K562 (cell line): Measurements from ENCODE around the gene ATAD2B. TPM values are rescaled to one million over a fixed set of nuclear protein-coding genes. Genes with fewer than 3 reads are reported as not detected.

Experiments
- ATAC-seq: fragments of 200-7000 bp; cut with Tn5 transposase; 3 replicates; pipeline ENCODE4 v1.9.1; 2020; ENCODE audit warnings: moderate library complexity
- BruUV-seq: library from RNA; stranded (reverse); fragments of 400-500 nt; replicated peaks from 2 replicates; lab custom pipeline; 2021; lab: Mats Ljungman, UMichigan
- CTCF ChIA-PET: fragments of 300-600 bp; formaldehyde crosslinking; extraction: SDS; loops from one replicate; lab custom pipeline; 2021; ENCODE audit warnings: low intra/inter-chr PET ratio; lab: Yijun Ruan, JAX
- POLR2A ChIA-PET: fragments of 300-600, 350-650 bp; sonication (Branson Sonifier 250); formaldehyde crosslinking; extraction: SDS; loops from one replicate; lab custom pipeline; 2021; ENCODE audit warnings: antibody characterized with exemption, inconsistent platforms; lab: Yijun Ruan, JAX
- DNase-seq, 4 experiments: peaks; one replicate each; pipeline versions ENCODE4 v3.0.0 to v3.0.0-alpha.2; 2011 to 2018; ENCODE audit warnings: low spot score in 3 of 4, mixed read lengths in 3 of 4; ENCODE audit errors: extremely low read depth in 1 of 4
- FAIRE-seq: peaks from 2 replicates; lab custom pipeline; 2011; peaks lifted over from hg19 to GRCh38; lab: Jason Lieb, UNC
- H2AFZ ChIP-seq: 2 replicates; pipeline ENCODE4 v1.6.0; 2011; ENCODE audit warnings: low read depth, low read length, control low read depth, inconsistent platforms
- H3K27ac ChIP-seq: fragments of 200-600 bp; 3 replicates; pipeline ENCODE4 v1.8.0; 2011; ENCODE audit warnings: low read depth, mild to moderate bottlenecking, control low read depth, inconsistent platforms, low read length, moderate library complexity, mixed read lengths; ENCODE audit errors: extremely low read depth
- H3K27me3 ChIP-seq, 2 experiments: fragments of 300-600 bp in 1 of 2; 2 replicates in 1 of 2; 3 replicates in 1 of 2; pipeline versions ENCODE4 v1.6.0 to v1.8.0; 2011; ENCODE audit warnings: inconsistent platforms in 2 of 2, low read length in 2 of 2, mild to moderate bottlenecking in 1 of 2, mixed read lengths in 1 of 2, moderate library complexity in 1 of 2; ENCODE audit not compliant: control insufficient read depth in 2 of 2, insufficient read depth in 2 of 2
- H3K36me3 ChIP-seq: fragments of 300-600 bp; 3 replicates; pipeline ENCODE4 v1.8.0; 2011; ENCODE audit warnings: mild to moderate bottlenecking, low read length, inconsistent platforms; ENCODE audit not compliant: control insufficient read depth, insufficient read depth
- H3K4me1 ChIP-seq, 2 experiments: fragments of 200-600 bp in 1 of 2; replicated peaks in 1 of 2; 2 replicates in 1 of 2; 3 replicates in 1 of 2; pipeline versions ENCODE4 v1.5.1 to v1.8.0; 2011; ENCODE audit warnings: inconsistent platforms in 2 of 2, low read length in 2 of 2, mild to moderate bottlenecking in 1 of 2, mixed read lengths in 1 of 2, moderate library complexity in 1 of 2; ENCODE audit not compliant: control insufficient read depth in 2 of 2, insufficient read depth in 2 of 2
- H3K4me2 ChIP-seq: 2 replicates; pipeline ENCODE4 v1.6.1; 2011; ENCODE audit warnings: low read length, control low read depth, inconsistent platforms, mixed read lengths; ENCODE audit not compliant: insufficient read depth
- H3K4me3 ChIP-seq: fragments of 200-600 bp; sonication (generic), shearing (Covaris generic); 2 replicates; pipeline ENCODE4 v1.5.1; 2016; ENCODE audit warnings: control low read depth, inconsistent platforms
- H3K79me2 ChIP-seq: fragments of 200-600 bp; 3 replicates; pipeline ENCODE4 v1.8.0; 2011; ENCODE audit warnings: low read length, inconsistent platforms; ENCODE audit not compliant: control insufficient read depth, insufficient read depth
- H3K9ac ChIP-seq, 2 experiments: 2 replicates each; pipeline versions ENCODE4 v1.6.0 to v1.6.1; 2011; ENCODE audit warnings: low read depth in 2 of 2, low read length in 2 of 2, control low read depth in 1 of 2, inconsistent platforms in 1 of 2, mild to moderate bottlenecking in 1 of 2, mixed read lengths in 1 of 2; ENCODE audit not compliant: insufficient read depth in 1 of 2
- H3K9me1 ChIP-seq: one replicate; pipeline ENCODE4 v1.6.0; 2011; ENCODE audit warnings: inconsistent platforms, mild to moderate bottlenecking, low read length, moderate library complexity; ENCODE audit not compliant: control insufficient read depth, insufficient read depth
- H3K9me3 ChIP-seq: replicated peaks from 2 replicates; pipeline ENCODE4 v1.5.1; 2011; ENCODE audit warnings: low read depth, low read length, inconsistent platforms; ENCODE audit not compliant: control insufficient read depth, insufficient read depth
- H4K20me1 ChIP-seq: replicated peaks from 2 replicates; pipeline ENCODE4 v1.6.1; 2011; ENCODE audit warnings: low read length, inconsistent platforms, mixed read lengths; ENCODE audit not compliant: control insufficient read depth, insufficient read depth
- EHMT2 ChIP-seq: fragments of 450-650 bp; IDR thresholded peaks from 2 replicates; pipeline ENCODE4 v1.6.1; 2018; ENCODE audit warnings: antibody characterized with exemption
- GABPB1 ChIP-seq: sonication (generic); formaldehyde crosslinking; IDR thresholded peaks from 2 replicates; pipeline ENCODE4 v1.8.0; 2022; ENCODE audit warnings: mild to moderate bottlenecking, missing genetic modification reagents
- THRAP3 ChIP-seq: fragments of 450-650 bp; IDR thresholded peaks from 2 replicates; pipeline ENCODE4 v1.6.1; 2016; ENCODE audit warnings: mild to moderate bottlenecking, inconsistent platforms, borderline replicate concordance
- ZBTB1 ChIP-seq: sonication (generic); formaldehyde crosslinking; IDR thresholded peaks from 2 replicates; pipeline ENCODE4 v1.8.1; 2023; ENCODE audit warnings: missing genetic modification reagents, low read depth, mild to moderate bottlenecking, borderline replicate concordance
- ZNF668 ChIP-seq: fragments of 250-450 bp; sonication (Bioruptor Pico); IDR thresholded peaks from 2 replicates; pipeline ENCODE4 v1.8.0; 2022; ENCODE audit warnings: mild to moderate bottlenecking, inconsistent platforms
- WGBS: fragments of 100-300 bp; shearing (Covaris generic); methylation state at CpG from one replicate; pipeline ENCODE4 v1.1.6; 2016; ENCODE audit warnings: low coverage, mixed read lengths; ENCODE audit not compliant: insufficient coverage; ENCODE audit errors: missing lambda C conversion rate; 5-methylcytosine and 5-hydroxymethylcytosine counted together
- in situ Hi-C: fragments of 300-500 bp; cut with MboI; formaldehyde crosslinking; loops from 4 replicates; pipeline ENCODE4 v1.15.0; 2018; ENCODE audit warnings: inconsistent platforms, mixed read lengths
- intact Hi-C: fragments of 100-400 bp; cut with micrococcal nuclease; formaldehyde crosslinking; loops from 2 replicates; pipeline ENCODE4 v1.14.2; 2022
- polyA plus RNA-seq, 8 experiments: library from polyadenylated mRNA; depleted of rRNA in 4 of 8; stranded (reverse) in 5 of 8; unstranded in 3 of 8; fragments of >200 nt; fragmentation: Nextera tagmentation in 2 of 8; fragmentation: Illumina TruSeq in 1 of 8; extraction: Ambion mirVana in 2 of 8; extraction: Trizol in 1 of 8; gene quantifications; 2 replicates each; pipeline versions ENCODE4 v1.2.1 to v1.2.3, GENCODE V29; 2011 to 2014; ENCODE audit warnings: inconsistent platforms in 1 of 8, missing spikeins in 1 of 8
- total RNA-seq, 7 experiments: library from RNA; depleted of rRNA in 6 of 7; stranded (reverse); fragments of >200 nt in 6 of 7; fragmentation: Illumina TruSeq in 2 of 7; extraction: Trizol in 2 of 7; gene quantifications; 2 replicates each; pipeline versions ENCODE4 v1.2.1 to v1.2.3, GENCODE V29; 2011 to 2021; ENCODE audit warnings: low replicate concordance in 1 of 7
- TF ChIP-seq, protein P1 (sequence below): IDR thresholded peaks from 2 replicates; pipeline ENCODE4 v1.6.1; 2011; ENCODE audit not compliant: insufficient read length; ENCODE audit errors: extremely low read depth

Gene ATAD2B
- total and polyA plus RNA-seq, 9 of the 15 experiments (the other 6 are each of a cell fraction or from before 2014, with no cell fraction given) = 3.2 to 21.6 (median 11.4) TPM

DNA sequence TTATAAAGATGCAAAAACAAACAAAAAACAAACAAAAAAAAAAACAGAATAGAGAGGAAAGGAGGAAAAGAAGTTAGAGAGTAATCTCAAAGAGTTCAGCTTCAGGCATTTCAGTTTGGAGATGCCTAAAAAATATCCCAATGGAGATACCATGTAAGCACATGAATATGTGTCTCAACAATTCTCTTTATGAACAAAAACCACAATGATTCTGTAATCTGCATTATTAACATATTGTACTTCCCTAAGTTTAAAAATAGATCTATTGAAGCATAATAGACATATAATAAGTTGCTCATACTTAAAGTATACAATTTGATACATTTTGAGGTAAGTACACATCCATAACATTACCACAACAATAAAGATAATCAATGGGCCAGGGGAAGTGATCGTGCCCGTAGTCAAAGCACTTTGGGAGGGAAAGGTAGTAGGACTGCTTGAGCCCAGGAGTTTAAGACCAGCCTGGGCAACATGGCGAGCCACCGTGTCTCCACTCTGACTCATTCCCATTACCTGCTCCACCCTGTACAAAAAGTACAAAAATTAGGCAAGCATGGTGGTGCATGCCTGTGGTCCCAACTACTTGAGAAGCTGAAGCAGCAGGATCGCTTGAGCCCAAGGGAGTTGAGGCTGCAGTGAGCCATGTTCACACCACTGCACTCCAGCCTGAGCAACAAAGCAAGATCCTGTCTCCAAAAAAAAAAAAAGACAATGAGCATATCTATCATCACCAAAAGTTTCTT is 158.9 kb downstream of the ATAD2B start:
- POLR2A ChIA-PET = interaction anchor here (0.6 kb wide), 1 partner anchor 864 kb away, joined by 3 read pairs; no protein-coding TSS in a partner anchor
- CTCF ChIA-PET = no interaction called here
- no peak for FAIRE-seq

More for the DNA sequence above, 158.9 kb downstream of the ATAD2B start:
- TF ChIP-seq ZNF668 (no peak), THRAP3 (no peak), ZBTB1 (no peak), GABPB1 (CRISPR knock-in tag) (no peak), EHMT2 (no peak)
- TF ChIP-seq, protein P1, sequence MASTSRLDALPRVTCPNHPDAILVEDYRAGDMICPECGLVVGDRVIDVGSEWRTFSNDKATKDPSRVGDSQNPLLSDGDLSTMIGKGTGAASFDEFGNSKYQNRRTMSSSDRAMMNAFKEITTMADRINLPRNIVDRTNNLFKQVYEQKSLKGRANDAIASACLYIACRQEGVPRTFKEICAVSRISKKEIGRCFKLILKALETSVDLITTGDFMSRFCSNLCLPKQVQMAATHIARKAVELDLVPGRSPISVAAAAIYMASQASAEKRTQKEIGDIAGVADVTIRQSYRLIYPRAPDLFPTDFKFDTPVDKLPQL = no peak
- Histone ChIP-seq H3K27ac (no peak overlapping the region), H3K9me3 (no peaks in the 10 kb centered on the region), H3K79me2 (no peaks in the 10 kb centered on the region), H3K4me2 (no peak overlapping the region), H4K20me1 (no peaks in the 10 kb centered on the region), H3K27me3 (no peaks in the 10 kb centered on the region), H3K4me3 (no peak overlapping the region), H3K4me1 (no peaks in the 10 kb centered on the region), H3K36me3 (peaks cover 18% of the 10 kb centered on the region; the same call in 2 of the 3 replicates), H3K9ac (no peak overlapping the region), H3K9me1 (no peaks in the 10 kb centered on the region), H2AFZ (no peak overlapping the region)
- ATAC-seq = no peak
- WGBS = 73% methylated on average over 5 of the region's 5 CpGs
- no peak for DNase-seq
- intact Hi-C loops = loop anchor here (10.0 kb wide), 1 partner anchor 133 kb away; no protein-coding TSS in a partner anchor
- no TSS peak for BruUV-seq
- in situ Hi-C loops = no loop called here
